Eye (tissue), 1 donor: ENCODE data around the gene HLA-DQA1.
"Not testable (repeated sequence)": the region's sequence is repeated elsewhere in the genome, so short reads cannot be mapped to it uniquely, and the experiment has no call there.

Experiments
- DNase-seq: peaks from one replicate; pipeline ENCODE4 v3.0.0-alpha.2; 2015

The HLA-DQA1 gene

DNA sequence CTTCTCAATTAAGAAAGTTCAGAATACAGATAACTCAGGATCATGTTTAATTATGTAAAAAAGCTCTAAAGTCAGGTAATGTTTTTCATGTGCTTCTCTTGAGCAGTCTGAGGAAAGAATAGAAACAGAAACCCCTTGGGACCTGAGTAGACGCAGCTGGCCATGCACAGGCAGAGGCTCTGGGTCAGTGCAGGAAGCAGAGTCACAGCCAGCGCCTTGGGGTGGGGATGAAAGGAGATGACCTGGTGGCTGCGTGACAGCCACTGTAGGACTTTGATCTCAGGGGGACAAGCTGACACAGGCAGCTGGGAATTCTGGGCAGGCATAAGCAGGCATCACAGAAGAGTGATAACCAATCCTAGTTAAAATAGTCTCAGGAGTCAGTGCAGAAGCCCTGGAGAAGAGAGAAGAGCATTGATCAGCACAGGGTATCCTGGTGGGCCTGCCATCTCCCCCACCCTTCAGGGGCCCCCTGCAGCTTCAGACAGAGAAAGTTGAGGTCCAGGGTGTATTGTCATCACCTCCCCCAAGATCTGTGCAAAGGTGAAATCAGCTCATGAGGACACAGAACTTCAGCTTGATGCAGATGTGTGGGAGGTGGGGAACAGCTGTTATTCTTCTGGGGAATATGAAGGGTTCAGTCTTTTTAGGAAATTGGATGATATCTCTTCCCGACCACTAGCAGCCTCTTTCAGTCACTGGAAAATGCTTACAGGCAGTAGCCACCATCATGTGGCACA, 22.8 kb downstream of the HLA-DQA1 start:
- DNase-seq, result no peak

DNA sequence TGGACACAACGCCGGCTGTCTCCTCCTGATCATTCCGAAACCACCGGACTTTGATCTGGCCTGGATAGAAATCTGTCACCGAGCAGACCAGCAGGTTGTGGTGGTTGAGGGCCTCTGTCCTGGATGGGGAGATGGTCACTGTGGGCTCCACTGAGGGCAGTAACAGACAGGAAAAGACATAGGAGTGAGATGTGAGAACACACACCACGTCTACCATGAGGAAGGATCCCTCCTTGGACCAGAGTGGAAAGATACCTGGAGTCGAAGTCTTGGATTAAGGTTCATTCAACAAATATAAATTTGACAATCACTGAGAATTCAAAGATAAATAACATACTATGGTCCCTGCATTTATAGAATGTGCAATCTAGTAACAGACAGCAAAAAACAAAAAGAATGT, 24.9 kb downstream of the HLA-DQA1 start:
- DNase-seq, result no peak

DNA sequence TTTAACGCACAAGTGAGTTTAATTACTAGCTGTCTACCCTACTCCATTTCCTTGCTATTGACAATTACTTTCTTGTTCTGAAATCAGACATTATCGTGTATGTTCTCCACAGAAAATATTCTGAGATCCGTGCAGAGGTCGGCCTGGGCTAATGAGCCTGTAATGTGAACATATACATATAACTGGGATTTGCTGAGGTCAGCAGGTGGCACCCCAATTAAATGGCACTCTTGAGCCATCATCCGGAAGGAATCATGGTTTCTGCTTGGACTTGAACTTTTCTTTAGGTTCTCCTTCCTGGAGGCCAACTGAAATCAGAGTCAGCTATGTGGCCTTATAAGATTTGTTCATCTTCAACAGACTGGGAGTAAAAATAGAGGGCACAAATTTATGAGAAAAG, 25.6 kb downstream of the HLA-DQA1 start:
- no peak for DNase-seq

DNA sequence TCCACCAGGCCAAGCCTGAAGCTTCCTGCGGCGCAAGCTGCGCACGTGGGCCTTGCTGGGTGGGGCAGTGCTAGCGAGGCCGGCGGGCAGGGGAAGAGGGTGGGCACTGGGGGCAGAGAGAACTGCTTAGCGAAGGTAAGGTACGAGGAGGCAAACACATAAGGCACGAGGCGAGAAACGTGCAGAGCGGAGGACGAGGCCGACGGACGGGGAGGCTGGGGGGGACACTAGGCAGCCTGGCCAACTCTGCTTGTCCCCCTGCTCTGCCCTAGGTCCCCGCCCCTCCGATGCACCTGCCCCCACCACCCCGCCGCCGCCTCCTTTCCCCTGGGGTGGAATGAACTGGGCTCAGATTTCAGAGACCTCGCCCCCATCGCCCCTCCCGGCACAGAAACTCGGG, 27.1 kb downstream of the HLA-DQA1 start:
- no peak for DNase-seq

DNA sequence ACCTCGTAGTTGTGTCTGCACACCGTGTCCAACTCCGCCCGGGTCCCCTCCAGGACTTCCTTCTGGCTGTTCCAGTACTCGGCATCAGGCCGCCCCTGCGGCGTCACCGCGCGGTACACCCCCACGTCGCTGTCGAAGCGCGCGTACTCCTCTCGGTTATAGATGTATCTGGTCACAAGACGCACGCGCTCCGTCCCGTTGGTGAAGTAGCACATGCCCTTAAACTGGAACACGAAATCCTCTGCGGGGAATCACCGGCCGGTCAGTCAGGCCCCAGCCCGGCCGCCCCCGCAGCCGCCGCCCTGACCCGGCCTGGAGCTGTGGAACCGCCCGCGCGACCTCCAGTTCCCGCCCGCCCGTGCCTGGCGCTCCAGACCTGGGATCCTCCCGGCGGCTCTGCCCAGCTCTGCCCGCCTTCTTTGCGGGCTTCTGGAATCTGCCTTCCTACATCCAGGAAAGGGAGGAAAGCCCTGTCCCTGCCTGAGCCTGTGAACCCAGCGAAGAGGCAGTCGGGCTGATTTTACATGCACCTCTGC, 27.7 kb downstream of the HLA-DQA1 start:
- DNase-seq, result peak; percentile 12

DNA sequence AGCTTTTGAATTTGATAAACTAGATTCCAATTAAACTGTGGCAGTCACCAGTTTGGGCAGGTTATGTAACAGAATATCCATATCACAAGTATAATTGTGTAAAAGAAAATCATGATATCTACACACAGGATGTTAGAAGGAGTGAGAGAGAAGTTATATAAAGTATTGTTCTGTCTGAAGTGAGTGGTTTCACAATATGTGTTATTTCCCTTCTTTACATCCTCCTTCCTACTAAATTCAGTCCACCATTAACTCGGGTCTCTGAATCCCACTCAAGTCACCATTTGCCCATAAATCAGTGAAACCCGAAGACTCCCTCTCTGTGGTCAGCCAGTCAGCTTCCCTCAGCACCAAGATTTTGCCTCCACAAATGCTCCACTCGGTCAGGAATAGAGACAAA, 28.5 kb downstream of the HLA-DQA1 start:
- peak; percentile 1 for DNase-seq

DNA sequence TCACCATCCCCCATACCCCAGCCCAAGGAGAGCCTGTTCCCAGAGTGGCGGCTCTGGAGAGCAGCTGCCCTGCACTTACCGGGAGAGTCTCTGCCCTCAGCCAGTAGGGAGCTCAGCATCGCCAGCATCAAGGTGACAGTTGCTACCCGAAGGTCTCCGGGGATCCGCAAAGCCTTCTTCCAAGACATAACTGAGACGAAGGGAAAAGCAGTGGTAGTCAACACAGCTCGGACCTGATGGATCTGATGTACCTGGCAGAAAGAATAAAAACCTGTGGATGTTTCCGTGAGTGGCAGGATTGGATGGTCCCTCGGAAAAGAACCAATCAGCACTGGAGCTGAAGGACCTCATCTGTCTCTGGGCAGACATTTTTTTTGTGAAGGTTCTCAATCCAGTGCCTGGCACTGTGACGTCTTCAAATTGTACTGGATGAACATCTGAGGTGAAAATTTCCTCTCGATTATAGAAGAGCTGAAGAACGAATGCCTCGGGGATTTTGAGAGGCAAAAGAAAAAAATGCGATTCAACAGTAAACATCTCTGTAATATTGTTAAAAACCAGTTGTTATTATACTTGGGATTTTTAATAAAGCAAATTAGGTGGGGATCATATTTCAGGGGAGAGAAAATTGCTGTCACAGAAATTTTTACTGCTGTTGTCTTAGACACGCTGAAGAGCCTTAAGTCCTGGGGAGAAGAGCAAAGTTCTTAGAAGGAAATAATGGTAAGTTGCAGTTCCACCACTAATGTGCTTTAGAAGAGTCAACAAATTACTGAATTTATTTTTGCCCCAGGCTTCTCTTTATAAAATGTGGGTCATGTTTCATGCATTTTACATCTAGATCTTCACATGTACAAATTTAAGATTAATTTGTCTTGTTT, 29.5 kb downstream of the HLA-DQA1 start, which contains the start of gene HLA-DQB1:
HLA-DQB1 (minus strand) TSS at position 238 of the 881 bp plus-strand sequence; CDS start at position 188, 50 bp downstream.
- DNase-seq, result peak; percentile 81

DNA sequence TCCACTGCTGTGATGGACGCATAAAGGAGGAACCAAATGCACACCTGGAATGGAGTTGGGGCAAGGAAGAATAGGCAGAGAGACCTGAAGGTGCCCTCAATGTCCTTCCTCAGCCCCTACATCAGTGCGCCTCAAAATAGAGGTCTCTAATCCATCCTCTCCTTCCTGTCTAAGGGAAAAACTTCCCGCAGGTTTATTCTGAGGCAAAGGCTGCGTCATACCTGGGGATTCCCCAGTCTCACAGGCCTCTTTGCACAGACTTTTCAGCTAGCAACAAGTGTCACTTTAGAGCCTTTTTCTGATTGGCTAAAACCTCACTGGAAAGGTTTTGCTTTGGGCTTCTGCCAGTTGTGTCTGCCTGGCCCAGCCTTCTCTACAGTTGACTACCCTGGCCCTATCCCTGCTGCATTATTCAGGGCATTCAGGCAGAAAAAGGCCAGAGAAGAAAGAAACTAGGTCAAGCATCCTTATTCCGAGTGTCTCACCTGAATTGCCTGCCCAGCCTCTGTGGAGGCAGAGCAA, 31.1 kb downstream of the HLA-DQA1 start:
- DNase-seq, result no peak

DNA sequence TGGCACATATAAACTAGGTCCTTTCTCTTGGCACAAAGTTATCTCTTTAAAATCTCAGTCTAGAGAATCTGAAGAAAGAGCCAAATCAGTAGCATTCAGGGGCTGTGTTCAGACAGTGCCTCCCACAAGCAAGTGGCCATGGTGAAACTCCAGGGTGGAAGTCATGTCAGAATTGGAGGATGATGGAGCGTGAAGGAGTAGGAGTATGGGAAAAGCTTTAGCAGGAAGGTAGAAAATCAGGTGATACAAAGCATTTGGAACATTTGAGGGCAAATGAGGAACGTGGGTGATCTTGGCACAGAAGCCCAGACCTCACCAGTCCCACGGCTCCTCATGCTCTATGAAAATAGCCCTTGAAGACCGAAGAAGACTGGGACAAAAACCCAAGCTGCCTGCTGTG, 32.0 kb downstream of the HLA-DQA1 start:
- DNase-seq, result no peak

DNA sequence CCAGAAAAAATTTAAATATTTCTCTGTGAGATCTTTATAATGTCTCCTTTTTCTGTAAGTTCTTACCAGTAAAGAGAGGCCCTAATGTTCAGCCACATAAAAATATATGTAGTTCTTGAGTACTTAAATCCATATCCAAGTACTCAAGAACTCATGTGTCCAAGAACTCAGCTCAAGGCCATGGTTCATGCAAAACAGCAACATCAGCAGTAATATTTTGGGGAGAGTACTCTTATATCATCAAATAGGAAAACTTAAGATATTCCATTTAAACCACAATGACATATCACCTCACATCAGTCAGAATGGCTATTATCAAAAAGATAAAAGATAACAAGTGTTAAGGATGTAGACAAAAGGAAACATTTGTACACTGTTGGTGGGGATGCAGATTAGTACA, 32.7 kb downstream of the HLA-DQA1 start:
- no peak for DNase-seq

DNA sequence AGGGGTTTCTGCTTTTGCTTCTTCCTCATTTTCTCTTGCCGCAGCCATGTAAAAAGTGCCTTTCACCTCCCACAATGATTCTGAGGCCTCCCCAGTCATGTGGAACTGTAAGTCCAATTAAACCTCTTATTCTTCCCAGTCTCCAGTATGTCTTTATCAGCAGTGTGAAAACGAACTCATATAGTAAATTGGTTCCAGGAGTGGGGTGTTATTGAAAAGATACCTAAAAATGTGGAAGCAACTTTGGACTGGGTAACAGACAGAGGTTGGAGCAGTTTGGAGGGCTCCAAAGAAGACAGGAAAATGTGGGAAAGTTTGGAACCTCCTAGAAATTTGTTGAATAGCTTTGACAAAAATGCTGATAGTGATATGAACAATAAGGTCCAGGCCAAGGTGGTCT, 34.7 kb downstream of the HLA-DQA1 start:
- not testable (repeated sequence) for DNase-seq

DNA sequence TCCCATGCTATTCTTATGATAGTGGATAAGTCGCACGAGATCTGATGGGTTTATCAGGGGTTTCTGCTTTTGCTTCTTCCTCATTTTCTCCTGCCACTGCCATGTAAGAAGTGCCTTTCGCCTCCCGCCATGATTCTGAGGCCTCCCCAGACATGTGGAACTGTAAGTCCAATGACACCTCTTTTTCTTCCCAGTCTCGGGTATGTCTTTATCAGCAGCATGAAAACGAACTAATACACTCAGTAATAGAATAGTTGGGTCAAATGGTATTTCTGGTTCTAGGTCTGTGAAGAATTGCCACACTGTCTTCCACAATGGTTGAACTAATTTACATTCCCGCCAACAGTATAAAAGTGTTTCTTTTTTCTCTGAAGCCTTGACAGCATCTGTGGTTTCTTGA, 36.9 kb downstream of the HLA-DQA1 start:
- not testable (repeated sequence) for DNase-seq

DNA sequence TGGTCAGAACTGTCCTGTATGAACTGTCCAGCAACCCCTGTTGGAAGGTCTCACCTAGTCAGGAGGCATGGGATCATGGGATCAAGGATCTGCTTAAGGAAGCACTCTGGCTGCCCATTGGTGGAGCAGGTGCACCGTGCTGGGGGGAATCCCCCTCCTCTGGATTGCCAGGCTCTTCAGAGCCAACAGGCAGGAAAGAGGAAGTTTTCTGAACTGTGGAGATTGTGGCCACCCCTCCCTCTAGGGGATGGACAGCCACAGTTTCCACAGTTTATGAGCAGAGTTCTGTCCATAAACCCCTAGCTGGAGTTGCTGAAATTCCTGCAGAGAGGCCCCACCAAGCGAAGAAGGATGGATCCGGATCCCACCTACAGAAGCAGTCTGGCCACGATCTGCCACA, 42.3 kb downstream of the HLA-DQA1 start:
- no peak for DNase-seq

DNA sequence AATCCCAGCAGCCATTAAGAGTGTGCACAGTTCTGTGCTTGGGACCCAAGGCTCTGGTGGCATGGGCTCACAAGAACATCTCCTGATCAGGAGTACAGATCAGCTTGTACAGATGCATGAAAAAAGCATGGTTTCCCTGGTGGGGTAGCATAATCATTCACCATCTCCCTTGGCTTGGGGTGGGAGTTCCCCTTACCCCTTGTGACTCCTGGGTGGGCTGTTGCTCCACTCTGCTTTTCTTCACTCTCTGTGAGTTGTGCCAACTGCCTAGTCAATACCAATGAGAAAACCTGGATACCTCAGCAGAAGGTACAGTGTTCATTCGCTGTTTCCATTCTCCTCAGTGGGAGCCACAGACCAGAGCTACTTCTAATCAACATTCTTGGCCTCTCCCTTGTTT, 42.8 kb downstream of the HLA-DQA1 start:
- no peak for DNase-seq

DNA sequence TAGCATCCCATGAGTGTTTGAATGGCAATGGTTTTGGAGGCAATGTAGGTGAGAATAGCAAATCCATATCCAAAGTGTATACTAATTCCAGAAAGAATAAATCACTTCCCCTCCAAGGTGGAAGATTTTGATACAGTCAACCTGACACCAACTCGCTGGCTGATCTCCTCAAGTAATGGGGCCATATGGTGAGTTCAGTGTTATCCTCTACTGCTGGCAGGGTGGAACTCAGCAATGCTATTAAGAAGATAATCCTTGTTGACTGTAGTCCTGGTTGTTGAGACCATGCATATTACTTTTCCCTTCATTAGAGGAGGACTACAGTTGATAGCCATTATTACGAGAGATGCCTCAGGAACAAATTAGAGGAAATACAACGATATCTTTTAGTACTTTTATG, 47.0 kb downstream of the HLA-DQA1 start:
- no peak for DNase-seq

DNA sequence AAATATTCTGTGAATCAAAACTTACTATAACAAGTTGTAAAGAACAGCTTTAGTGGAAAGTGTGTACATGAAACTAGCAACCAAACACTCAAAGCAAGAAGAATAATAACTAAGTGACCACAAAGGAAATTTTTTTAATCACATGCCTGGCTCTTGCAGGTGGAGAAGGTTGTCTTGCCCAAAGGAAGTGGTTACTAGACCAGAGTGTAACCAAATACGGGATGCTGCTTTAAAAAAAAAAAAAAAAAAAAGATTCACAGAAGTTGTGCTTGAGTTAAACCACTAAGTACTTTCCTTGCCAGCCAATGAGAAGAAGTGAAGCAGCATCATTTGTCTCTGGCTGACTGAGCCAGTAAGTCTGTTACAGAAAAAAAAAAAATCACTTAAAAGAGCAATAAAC, 48.4 kb downstream of the HLA-DQA1 start:
- no peak for DNase-seq

DNA sequence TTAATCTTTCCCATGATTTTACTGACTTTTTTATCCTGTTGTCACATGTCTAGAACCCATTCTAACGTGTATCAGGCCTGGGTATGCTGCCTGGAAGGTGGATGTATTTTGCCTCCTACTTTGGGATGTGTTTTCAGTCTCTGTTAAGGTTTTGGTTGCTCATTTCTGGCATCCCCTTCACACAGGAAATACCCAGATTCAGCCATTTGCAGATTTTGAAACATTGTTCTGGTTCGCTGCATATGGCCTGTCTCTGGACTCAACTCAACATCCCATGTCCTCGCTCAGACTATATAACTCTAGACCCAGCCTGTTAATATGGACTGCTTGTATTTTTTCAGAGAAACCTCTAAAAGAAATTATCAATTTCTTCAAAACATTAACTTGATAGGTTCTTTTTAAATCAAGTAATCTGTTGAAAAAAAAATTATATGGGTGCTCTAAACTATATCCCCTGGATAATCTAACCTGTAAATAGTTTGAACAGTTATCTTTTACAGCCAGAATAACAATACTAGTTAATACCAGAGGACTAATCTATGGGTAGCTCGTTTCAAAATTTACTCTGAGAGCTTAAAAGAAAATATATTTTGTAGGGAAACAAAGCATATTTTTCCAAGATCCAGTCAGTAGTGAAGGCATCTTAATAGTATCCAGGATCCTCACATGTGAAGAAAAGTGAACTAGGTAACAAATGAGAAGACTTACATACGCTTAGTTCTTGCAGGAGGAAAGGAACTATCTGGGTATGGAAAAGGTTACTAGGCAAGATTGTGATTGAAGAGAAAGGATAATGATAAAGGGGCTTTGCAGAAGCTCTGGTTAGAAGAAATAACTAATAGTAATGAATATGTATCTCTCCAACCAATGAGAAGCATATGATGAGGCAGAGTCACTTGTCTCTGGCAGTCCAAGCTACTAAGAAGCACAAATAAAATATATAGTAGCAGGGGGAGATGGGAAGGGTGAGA, 52.6 kb downstream of the HLA-DQA1 start:
- DNase-seq, result no peak

DNA sequence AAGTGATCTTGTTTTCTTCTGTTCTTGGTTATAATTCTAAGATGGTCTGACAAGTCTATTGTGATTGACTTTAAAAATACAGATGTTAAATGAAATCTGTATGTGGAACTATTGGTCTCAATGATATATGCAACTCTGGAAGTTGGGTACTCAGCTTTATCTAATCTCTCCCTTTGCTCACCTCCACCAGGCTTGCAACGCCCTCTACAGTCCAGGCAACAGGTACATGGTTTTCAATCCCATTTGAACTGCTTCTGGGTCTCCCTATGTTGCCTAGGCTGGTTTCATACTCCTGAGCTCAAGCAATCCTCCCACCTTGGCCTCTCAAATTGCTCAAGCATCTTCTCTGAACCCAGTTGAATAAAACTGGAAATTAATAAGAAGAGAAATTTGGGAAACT, 54.8 kb downstream of the HLA-DQA1 start:
- no peak for DNase-seq
